Muscle of back (tissue), 11 donors: Measurements from ENCODE around the gene RALGAPA2. TPM values are rescaled to one million over a fixed set of nuclear protein-coding genes. Genes with fewer than 3 reads are reported as not detected.

Experiments
- DNase-seq, 3 donors: peaks; one replicate each; pipeline versions ENCODE4 v3.0.0 to v3.0.0-alpha.2; 2013
- polyA plus RNA-seq, 10 donors: library from polyadenylated mRNA; unstranded; fragments of 120-200 nt; gene quantifications; one replicate each; pipeline ENCODE4 v1.2.1, GENCODE V29; 2013; ENCODE audit not compliant: insufficient read length in 10 of 10

The RALGAPA2 gene
- polyA plus RNA-seq, 10 donors = 6.8 to 12.3 (median 10.2) TPM

DNA sequence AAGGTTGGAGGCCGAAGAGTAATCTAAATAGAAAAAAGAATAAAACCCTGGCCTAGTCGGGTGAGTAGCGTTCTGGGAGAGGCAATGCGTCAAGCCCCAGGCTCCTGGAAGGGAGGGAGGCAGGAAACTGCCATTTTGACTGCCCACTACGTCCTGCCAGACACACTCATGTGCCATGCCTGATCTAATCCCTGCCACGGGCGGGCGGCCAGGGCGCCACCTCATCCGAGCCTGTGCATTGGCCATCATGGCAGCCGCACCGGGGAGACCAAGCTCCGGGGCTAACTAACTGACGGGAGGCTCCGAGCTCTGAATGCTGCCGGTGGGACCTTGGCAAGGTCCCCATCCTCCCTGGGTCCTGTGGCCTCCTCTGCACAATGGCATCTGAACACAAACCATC lies 275.8 kb downstream of the RALGAPA2 start:
- DNase-seq = no peak

DNA sequence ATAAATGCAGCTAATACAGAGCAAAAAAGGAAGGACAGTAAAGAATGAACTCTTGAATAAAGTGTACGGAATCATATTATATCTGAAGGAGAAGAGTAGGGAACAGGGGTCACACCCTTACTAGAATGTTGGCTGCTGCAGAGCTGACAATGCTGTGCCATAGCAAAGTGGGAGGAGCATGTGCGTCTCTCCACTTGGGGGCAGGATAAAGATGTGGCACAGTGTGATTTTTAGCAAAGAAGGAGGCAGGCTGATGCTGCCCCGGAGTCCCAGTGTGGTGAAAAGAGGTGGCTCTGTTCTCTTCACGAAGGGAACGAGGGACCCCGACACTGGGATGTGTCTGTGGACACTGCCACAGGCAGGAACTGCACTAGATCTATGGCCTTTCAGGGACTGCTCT lies 277.0 kb downstream of the RALGAPA2 start:
- DNase-seq = no peak

- no peak for DNase-seq
These were observed 279.7 kb downstream of the RALGAPA2 start for GRCh38 chr20:20432618-20433286.

- no peak for DNase-seq
These were observed 282.4 kb downstream of the RALGAPA2 start for GRCh38 chr20:20430066-20430465.

DNA sequence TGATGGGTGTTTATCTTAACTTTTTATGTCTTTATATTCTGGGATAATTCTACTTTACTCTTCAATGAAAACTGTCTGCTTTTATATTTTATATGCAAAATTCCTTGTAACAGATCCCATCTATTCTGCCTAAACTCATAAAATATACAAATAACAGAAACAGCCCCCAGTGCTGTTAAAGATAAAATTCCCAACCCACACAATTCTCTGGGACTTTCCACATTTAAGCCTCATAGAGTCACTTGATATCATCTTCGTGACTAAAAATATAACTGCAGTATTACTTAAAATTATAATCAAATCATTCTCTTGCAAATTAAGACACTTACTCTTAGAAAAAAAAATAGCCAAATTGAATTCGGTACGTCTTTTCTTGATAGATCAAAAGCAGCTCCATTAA lies 284.4 kb downstream of the RALGAPA2 start:
- DNase-seq = no peak

DNA sequence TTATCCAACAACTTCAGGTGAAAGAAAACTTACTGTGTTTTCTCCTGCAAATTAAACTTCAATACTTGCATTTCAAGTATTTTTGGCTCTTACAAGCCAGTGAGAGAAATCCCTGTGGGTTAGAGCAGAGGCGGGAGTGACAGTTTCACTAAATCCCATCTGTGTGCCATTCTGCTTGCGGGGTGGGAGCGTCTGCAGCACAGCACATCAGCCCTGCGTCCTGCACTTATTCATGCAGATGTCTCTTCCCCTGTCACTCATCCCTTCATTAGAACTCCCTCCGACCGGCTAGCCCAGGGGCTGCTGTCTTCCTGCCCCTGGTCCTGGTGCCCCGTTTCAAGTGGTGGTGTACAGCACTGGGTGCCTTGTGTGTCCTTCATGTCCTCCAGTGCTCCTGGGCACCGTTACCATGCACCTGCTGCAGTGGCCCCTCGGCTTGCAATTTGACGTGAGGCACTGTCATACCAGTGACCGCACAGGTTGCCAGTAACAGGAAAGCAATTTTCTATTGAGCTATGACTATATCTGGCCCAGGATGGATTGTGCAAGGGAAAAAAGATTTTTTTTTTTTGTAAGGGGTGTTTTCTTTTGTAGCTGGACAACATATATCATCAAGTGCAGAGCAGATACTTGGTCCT lies 285.1 kb downstream of the RALGAPA2 start:
- DNase-seq = no peak

DNA sequence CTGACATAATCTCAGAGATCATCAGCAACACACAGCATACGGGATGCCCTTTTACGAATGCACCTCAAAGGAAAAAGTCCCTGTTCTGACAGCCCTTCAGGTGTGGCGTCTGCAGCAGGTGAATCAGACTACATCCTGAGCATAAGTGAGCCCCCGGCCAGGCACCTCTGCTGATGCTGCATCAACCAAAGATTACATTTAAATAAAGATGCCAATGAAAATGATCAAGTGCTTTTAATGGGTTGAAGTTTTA lies 285.9 kb downstream of the RALGAPA2 start:
- DNase-seq = no peak

DNA sequence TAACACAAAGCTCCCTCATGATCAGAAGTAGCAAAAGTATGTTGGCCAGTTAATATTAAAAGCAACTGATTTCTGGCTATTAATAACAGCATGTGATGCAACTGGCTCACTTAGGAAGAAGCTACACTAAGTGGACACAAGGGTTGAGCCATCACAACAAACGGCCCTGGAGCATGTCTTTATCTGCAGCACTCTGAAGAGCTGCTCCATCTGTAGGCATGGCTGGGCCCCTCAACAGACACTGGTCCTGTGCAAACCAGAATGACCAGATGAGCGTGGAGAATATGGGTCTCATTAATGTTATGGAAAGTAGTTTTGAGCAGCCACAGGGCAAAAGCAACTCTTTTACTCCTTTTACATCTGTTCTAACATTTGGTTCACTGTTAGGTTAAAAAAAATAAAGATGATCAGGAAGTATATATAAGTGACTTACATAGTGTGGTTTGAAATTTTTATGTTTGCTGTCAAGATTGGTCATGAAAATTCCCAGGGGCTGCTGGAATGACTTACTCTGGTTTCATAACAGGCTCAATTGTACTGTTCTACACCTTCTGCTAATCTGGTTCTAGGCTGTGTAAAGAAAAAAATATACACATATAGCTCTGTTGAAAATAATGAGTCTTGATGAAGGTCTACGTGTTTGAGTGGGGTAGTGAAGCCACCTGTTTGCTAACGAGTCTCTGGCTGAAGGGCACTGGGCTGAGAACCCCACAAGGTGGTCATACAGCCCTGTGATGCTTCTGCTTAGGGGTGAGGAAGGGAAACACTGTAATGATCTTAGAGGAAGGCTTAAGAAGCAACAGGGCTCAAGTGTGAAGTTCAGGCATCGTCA lies 286.4 kb downstream of the RALGAPA2 start:
- DNase-seq = no peak

- DNase-seq = no peak
These were observed 289.3 kb downstream of the RALGAPA2 start for GRCh38 chr20:20423117-20423516.

DNA sequence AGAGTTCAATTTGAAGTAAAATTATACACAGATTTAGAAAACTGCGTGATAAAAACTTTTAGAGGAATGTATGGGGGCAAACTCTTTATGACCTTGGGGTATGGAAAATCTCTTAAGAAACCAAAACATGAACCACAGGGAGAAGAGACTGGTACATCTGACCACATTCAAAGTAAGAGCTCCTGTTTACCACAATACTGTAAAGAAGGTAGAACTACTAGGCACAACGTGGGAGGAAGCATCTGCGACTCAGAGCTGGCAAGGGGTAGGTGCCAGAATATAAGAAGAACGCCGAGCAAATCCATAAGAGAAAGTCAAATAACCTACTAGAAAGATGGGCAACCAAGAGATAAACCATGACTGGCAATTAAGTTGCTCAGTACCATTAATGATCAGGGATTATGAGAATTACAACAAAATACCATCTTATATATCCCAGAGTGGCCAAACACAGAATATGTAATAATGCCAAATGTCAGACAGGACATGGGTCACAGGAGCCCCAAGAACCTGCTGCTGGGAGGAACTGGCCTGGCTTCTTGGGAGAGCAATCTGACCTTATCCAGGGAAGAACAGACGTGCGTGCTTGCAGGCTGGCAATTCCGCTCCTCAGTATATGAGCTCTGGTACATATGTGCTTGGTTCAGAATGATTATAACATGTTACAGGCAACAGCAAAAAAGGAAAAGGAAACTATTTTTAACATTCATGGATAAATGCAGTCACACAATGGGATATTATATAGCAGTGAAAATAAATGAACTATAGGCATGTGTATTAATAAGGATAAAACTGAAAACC lies 294.4 kb downstream of the RALGAPA2 start:
- DNase-seq = no peak

DNA sequence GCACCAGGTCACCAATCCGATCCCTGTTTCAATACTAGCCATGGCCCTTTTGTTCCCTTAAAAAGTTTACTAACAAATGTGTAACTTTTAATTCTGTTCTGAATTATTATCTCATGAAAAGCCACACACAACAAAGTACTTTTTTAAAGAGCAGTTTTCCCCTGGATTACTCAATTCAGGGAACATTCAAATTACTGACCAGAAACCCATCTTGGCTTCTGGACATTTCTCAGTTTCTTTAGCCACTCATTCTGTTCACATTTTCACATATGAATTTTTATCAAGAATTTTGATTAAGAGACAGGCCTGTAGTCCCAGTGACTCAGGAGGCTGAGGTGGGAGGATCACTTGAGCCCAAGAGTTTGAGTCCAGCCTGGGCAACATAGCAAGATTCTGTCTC lies 297.1 kb downstream of the RALGAPA2 start:
- DNase-seq = no peak

DNA sequence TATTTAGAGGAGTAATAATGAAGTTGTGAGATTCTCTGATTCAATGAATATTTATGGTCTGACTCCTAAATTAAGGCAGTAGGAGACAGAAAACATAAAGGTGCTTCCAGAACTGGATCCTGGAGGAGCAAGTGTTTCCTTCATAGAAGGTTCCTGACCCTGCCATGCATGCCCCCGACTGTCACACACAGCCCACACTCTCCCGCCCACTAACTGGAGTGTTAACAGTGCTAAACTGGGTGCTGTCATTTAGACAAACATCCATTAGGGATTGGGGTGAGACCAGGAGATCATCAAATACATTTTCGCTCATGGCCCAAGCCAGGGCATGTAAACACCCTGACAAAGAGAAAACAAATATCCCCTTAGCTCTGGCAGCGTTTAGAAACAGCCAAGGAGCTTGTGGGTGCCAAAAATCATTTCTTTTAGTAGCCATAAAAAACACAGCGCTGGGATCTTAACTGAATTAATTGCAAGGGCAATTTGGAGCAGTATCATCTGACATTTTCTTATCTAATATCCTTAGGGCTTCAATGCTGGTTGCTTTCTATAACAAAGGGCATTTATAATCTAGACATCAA lies 297.7 kb downstream of the RALGAPA2 start:
- no peak for DNase-seq

GRCh38 chr20:20413810-20414281 lies 298.6 kb downstream of the RALGAPA2 start:
- DNase-seq = no peak

DNA sequence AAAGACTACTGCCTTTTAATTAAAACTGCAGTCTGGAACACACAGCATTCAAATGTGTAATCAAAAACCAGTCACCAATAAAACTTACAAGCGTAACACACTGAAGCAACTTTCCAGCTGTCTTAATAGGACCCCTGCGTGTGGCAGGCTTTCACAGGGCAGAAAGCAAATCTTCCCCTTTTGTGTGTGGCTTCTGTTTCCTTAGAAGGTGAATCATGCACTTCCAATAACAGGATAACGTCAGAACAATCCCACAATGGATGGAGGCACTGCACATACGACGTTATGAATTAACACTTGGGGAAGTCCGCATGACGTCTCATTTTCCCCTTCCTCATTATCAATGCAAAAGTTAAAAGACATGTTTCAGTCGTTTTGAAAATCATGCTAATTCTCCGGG lies 299.7 kb downstream of the RALGAPA2 start:
- no peak for DNase-seq

GRCh38 chr20:20411836-20412235 lies 300.6 kb downstream of the RALGAPA2 start:
- DNase-seq = no peak

GRCh38 chr20:20411402-20411801 lies 301.0 kb downstream of the RALGAPA2 start:
- no peak for DNase-seq

DNA sequence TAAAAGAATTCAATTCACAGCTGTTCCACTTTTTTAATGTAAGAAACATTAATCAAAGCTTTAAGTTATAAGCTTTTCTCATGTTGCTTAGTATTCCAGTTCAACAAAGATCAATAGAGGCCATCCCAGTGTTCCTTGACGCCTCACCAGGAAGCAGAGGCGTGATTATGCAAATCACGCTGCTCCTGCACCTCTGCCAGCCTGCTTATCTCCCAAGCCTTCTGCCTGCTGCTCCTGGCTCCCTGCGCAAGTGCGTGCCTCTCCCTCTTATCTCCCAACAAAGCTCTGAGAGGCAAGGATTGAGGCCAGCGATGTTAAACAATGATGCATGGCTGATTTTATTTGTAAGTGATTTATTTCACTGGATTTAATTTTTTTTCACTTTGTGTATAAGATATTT lies 301.8 kb downstream of the RALGAPA2 start:
- DNase-seq = peak in 2 of 3 donors; percentile 20 to 48

DNA sequence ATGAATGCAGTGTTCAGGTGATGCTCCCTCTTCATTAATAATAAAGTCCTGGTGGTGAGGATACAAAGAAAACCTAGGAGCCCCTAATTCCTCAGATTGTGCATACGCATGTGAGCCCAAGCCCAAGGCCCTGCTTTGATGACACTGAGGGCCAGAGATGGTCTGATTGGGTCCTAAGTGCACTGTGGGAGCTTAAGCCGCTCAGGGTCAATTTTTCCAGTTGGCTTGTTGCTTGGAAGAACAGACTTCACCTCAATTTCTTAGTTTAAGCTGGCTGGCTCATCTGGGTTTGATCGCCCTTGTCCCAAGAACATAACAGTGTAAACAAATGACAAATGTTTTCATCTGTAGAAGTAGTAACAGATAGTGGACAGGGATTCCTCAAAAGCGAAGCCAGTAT lies 303.1 kb downstream of the RALGAPA2 start:
- DNase-seq = no peak

- peak in 2 of 3 donors; percentile 32 to 60 for DNase-seq
These were observed 304.3 kb downstream of the RALGAPA2 start for GRCh38 chr20:20407891-20408805.

DNA sequence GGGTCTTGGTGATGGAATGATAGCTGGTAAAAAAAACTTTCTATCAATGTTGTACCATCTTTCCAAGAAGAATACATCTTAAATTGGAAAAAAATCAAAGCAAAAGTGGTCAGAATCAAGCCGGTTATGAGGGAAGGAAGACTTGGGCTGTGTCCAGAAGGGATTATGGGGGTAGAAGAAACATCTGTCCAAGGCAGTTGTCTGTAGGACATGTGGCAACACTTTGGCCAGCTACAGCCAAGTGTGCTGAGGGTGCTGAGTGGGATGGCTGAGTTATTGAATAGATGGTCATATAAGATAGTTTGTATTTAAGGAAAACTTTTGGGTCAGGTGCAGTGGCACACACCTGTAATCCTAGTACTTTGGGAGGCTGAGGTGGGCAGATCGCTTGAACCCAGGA lies 306.1 kb downstream of the RALGAPA2 start:
- peak in 2 of 3 donors; percentile 16 to 34 for DNase-seq

DNA sequence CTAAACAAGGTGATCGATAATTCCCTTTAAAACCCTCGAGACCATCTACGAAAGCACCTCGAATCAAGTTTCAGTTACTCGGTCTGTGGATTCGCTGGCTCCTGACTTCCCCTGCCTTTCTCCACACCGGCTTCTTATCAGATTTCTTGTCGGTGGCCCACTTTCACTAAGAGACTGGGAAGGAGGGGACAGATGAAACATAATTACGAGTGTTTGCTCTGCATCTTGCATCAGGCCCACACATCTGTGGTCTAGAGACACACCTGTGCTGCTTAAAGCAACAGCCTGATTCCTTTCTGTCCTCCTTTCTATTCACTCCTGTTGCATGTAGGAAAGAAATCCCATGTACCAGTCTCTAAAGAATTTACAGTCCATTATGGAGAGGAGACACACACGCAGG lies 306.8 kb downstream of the RALGAPA2 start:
- no peak for DNase-seq
